Kidney (tissue), 14 donors: ENCODE data around the gene CYP2C8. TPM values are rescaled to one million over a fixed set of nuclear protein-coding genes. Genes with fewer than 3 reads are reported as not detected.

Experiments
- DNase-seq, 5 donors: peaks; one replicate each; pipeline ENCODE4 v3.0.0-alpha.2; 2013 to 2020
- FAIRE-seq: peaks from 2 replicates; lab custom pipeline; 2012; peaks lifted over from hg19 to GRCh38; lab: Jason Lieb, UNC
- H3K27ac ChIP-seq, 2 donors: one replicate each; pipeline ENCODE4 v1.7.0; 2013; ENCODE audit warnings: low read depth in 2 of 2, low read length in 2 of 2, inconsistent platforms in 1 of 2
- H3K27me3 ChIP-seq: one replicate; pipeline ENCODE4 v1.7.1; 2013; ENCODE audit warnings: low read length, inconsistent platforms; ENCODE audit not compliant: control insufficient read depth, insufficient read depth
- H3K36me3 ChIP-seq, 3 donors: one replicate each; pipeline versions ENCODE4 v1.7.0 to v1.7.1; 2013; ENCODE audit warnings: low read length in 3 of 3, control low read depth in 1 of 3, inconsistent platforms in 1 of 3; ENCODE audit not compliant: insufficient read depth in 3 of 3, control insufficient read depth in 2 of 3
- H3K4me1 ChIP-seq, 3 donors: one replicate each; pipeline versions ENCODE4 v1.7.0 to v1.7.1; 2013; ENCODE audit warnings: low read length in 3 of 3, inconsistent platforms in 1 of 3, low read depth in 1 of 3; ENCODE audit not compliant: control insufficient read depth in 2 of 3, insufficient read depth in 2 of 3
- H3K4me3 ChIP-seq, 3 donors: one replicate each; pipeline versions ENCODE4 v1.7.0 to v1.8.1; 2013; ENCODE audit warnings: low read length in 3 of 3, control low read depth in 1 of 3, inconsistent platforms in 1 of 3
- H3K9ac ChIP-seq, 3 donors: one replicate each; pipeline versions ENCODE4 v1.7.0 to v1.7.1; 2013; ENCODE audit warnings: low read length in 3 of 3, control low read depth in 1 of 3, inconsistent platforms in 1 of 3
- H3K9me3 ChIP-seq, 3 donors: one replicate each; pipeline versions ENCODE4 v1.7.0 to v1.7.1; 2013; ENCODE audit warnings: low read length in 3 of 3, control low read depth in 1 of 3, inconsistent platforms in 1 of 3; ENCODE audit not compliant: control insufficient read depth in 2 of 3, insufficient read depth in 1 of 3
- CTCF ChIP-seq: IDR thresholded peaks from 3 replicates; pipeline ENCODE4 v1.5.1; 2012; ENCODE audit warnings: mild to moderate bottlenecking, moderate library complexity, borderline replicate concordance; ENCODE audit not compliant: insufficient read depth; ENCODE audit errors: extremely low read depth
- intact Hi-C: fragments of 100-400 bp; cut with DNase I; formaldehyde crosslinking; loops from one replicate; pipeline ENCODE4 v1.11.1; 2022
- polyA plus RNA-seq: library from polyadenylated mRNA; stranded (reverse); fragments of 350-450 nt; fragmentation: Illumina TruSeq; extraction: RNeasy Lipid Tissue Mini Kit (QIAGEN cat#74804); gene quantifications from one replicate; pipeline ENCODE4 v1.2.3, GENCODE V29; 2014; ENCODE audit warnings: low read depth, low replicate concordance; ENCODE audit not compliant: insufficient read depth
- total RNA-seq: library from RNA; stranded (reverse); fragmentation: NEBNext Ultra II Directional; extraction: Animal tissue kit (Norgen Biotek cat#: 25700); gene quantifications from one replicate; pipeline ENCODE4 v1.2.1, GENCODE V29; 2021
- donor health status: control.
- donor health status: control.
- donor health status: control.
- donor health status: control.
- donor health status: control.
- donor health status: DM: yes; HTN: yes; CAD: no.
- donor health status: Normal renal cell carcinoma (clear cell type).

CYP2C8 gene
- total and polyA plus RNA-seq, 2 donors from 2014 or later: 0.69 to 1.4 TPM

- TF ChIP-seq CTCF: no peak
- H3K4me3 ChIP-seq: no peak overlapping the region
- H3K27me3 ChIP-seq: no peaks in the 10 kb centered on the region
- H3K27ac ChIP-seq: no peak overlapping the region
- no peaks in the 10 kb centered on the region for H3K9me3 ChIP-seq
- FAIRE-seq: no peak
- intact Hi-C loops: no loop called here
- DNase-seq: peak in 1 of 5 donors; percentile 18
- H3K4me1 ChIP-seq: no peaks in the 10 kb centered on the region
- no peaks in the 10 kb centered on the region for H3K36me3 ChIP-seq
- H3K9ac ChIP-seq: no peak overlapping the region
These were observed 33.7 kb downstream of the CYP2C8 start for GRCh38 chr10:95035332-95036295.

DNA sequence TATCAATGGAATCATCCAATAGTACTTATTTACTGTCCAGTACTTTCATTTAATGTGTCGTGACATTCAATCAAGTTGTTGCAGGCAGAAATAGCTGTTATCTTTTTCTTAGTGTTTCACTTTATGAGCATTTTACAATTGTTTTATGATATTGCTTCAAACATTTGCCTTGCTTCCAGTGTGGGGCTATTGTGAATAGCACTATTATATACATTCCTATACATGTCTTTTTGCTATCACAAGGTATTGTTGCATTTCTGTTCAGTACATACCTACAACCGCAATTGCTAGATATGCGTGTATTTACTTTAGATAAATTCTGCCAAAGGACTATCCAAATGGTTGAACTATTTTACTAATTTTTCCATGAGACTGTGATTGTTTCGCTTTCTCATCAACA is 34.9 kb downstream of the CYP2C8 start:
- Histone ChIP-seq H3K27me3 (no peaks in the 10 kb centered on the region), H3K36me3 (no peaks in the 10 kb centered on the region), H3K9ac (no peak overlapping the region), H3K9me3 (no peaks in the 10 kb centered on the region), H3K4me1 (no peaks in the 10 kb centered on the region), H3K4me3 (no peak overlapping the region), H3K27ac (no peak overlapping the region)
- DNase-seq (no peak), FAIRE-seq (no peak)
- intact Hi-C loops: no loop called here
- no peak for TF ChIP-seq CTCF

DNA sequence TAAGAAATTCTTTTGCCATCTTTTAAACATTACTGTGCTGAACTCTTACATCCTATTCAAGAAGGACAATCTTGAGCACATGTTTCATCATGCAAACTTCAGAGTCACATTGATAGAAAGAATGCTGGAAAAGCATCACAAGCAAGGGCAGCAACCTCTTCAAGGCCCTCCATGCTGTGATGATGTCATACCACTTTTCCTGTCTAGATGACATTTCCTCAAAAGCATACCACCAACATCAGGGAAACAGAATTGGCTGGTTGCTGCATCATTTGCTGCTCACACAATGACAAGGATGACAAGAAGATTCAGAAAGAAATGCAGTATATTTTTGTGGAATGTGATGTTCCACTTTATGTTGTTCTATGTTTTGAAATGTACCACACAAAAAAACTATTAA is 37.6 kb downstream of the CYP2C8 start:
- intact Hi-C loops: no loop called here

More for the DNA sequence above, 37.6 kb downstream of the CYP2C8 start:
- FAIRE-seq (no peak), DNase-seq (no peak)
- Histone ChIP-seq H3K4me3 (no peak overlapping the region), H3K9ac (no peak overlapping the region), H3K27ac (no peak overlapping the region), H3K9me3 (no peaks in the 10 kb centered on the region), H3K36me3 (no peaks in the 10 kb centered on the region), H3K4me1 (no peaks in the 10 kb centered on the region), H3K27me3 (no peaks in the 10 kb centered on the region)
- TF ChIP-seq CTCF: no peak
